Activated CD8-positive, alpha-beta memory T cell treated with anti-CD3 and anti-CD28 coated beads for 24 hours (primary cell): ENCODE results near the gene PGBD5.

Experiments
- DNase-seq: peaks from one replicate; pipeline ENCODE4 v3.0.0-alpha.2; 2020

The PGBD5 gene

GRCh38 chr1:230277201-230278025, 148.7 kb downstream of the PGBD5 start:
- peak; percentile 56 for DNase-seq

- DNase-seq = peak; percentile 51
These were observed 149.7 kb downstream of the PGBD5 start for GRCh38 chr1:230276401-230276800.

GRCh38 chr1:230274254-230274653, 151.9 kb downstream of the PGBD5 start:
- peak; percentile 69 for DNase-seq

- peak; percentile 55 for DNase-seq
These were observed 152.9 kb downstream of the PGBD5 start for GRCh38 chr1:230273141-230273710.

- peak; percentile 51 for DNase-seq
These were observed 153.6 kb downstream of the PGBD5 start for GRCh38 chr1:230272557-230272956.

- DNase-seq = no peak
These were observed 154.7 kb downstream of the PGBD5 start for GRCh38 chr1:230271300-230272035.

- DNase-seq = no peak
These were observed 155.4 kb downstream of the PGBD5 start for GRCh38 chr1:230270559-230271281.

- DNase-seq = no peak
These were observed 156.0 kb downstream of the PGBD5 start for GRCh38 chr1:230270185-230270558.

GRCh38 chr1:230268371-230269170, 157.6 kb downstream of the PGBD5 start:
- no peak for DNase-seq

GRCh38 chr1:230267338-230268065, 158.6 kb downstream of the PGBD5 start:
- no peak for DNase-seq

GRCh38 chr1:230266456-230266855, 159.7 kb downstream of the PGBD5 start:
- DNase-seq = no peak

- no peak for DNase-seq
These were observed 160.7 kb downstream of the PGBD5 start for GRCh38 chr1:230265200-230266115.
